ENCODE data around the gene GRID1. TPM values are rescaled to one million over a fixed set of nuclear protein-coding genes. Genes with fewer than 3 reads are reported as not detected.

The GRID1 gene
- polyA plus RNA-seq, 1 donor (not counting 4 experiments of a cell fraction or from before 2014, with no cell fraction given), result 0.01 TPM

DNA sequence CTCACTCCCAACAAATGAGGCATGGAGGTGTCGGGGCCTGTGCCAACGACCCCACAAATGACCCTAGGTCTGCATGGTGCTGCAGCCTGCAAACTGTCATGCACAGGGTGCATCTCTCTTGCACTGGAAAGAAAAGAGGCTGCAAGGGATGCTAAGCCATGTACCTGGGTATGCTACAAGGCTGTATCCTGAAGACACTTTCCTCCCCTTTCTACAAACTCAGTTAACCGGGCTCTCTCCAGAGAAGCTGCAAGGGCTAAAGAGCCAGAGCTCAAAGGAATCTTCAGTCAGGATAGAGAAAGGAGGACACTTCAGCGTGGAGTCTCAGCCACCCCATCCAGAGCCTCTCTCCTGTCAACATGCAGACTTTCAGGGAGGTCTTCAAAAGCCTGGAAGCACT lies 449.0 kb downstream of the GRID1 start:
- FAIRE-seq (no peak), DNase-seq (ENCODE audit: low read depth, low spot score) (no peak)
- no peak overlapping the region for H3K4me2 ChIP-seq (ENCODE audit: control insufficient read depth, extremely low read depth, insufficient read depth, low read depth, low read length)
- H3K4me3 ChIP-seq (ENCODE audit: control insufficient read depth in 2 of 3, extremely low read depth in 1 of 3, insufficient read depth in 2 of 3, low read depth in 1 of 3, low read length in 3 of 3), result no peak overlapping the region
- no peaks in the 10 kb centered on the region for H3K9me3 ChIP-seq (ENCODE audit: control insufficient read depth, low read depth, low read length)
- no peaks in the 10 kb centered on the region for H3K36me3 ChIP-seq (ENCODE audit: control insufficient read depth in 2 of 2, extremely low read depth in 1 of 2, insufficient read depth in 2 of 2, low read length in 2 of 2)
- dilution Hi-C loops (cut with MboI; ENCODE audit: extremely low pct_ligation_motif_present, low sequenced_read_pairs), result no loop called here
- no peaks in the 10 kb centered on the region for H3K4me1 ChIP-seq (ENCODE audit: control insufficient read depth, extremely low read depth, insufficient read depth, low read length)
- H2AFZ ChIP-seq (ENCODE audit: control insufficient read depth, low read length), result no peak overlapping the region
- no peaks in the 10 kb centered on the region for H3K27me3 ChIP-seq (ENCODE audit: control insufficient read depth, extremely low read depth, insufficient read depth, low read length)
- H3K27ac ChIP-seq (ENCODE audit: control insufficient read depth, insufficient read depth, low read length), result no peak overlapping the region
- H3K9me1 ChIP-seq (ENCODE audit: control insufficient read depth, extremely low read depth, insufficient read depth, low read length), result no peaks in the 10 kb centered on the region
- no peaks in the 10 kb centered on the region for H3K79me2 ChIP-seq (ENCODE audit: control insufficient read depth, insufficient read depth, low read length)
- TF ChIP-seq CTCF (optimal IDR thresholded peaks at IDR 0.05 in 1 of 3, IDR thresholded peaks at IDR 0.05 in 1 of 3, conservative IDR thresholded peaks at IDR 0.05 in 1 of 3; ENCODE audit: extremely low read depth in 1 of 3, insufficient read depth in 2 of 3, low read length in 3 of 3) (no peak), EZH2 (IDR thresholded peaks at IDR 0.05; ENCODE audit: low read length) (no peak)
- no peaks in the 10 kb centered on the region for H4K20me1 ChIP-seq (ENCODE audit: control insufficient read depth, extremely low read depth, insufficient read depth, low read length)
- no peak overlapping the region for H3K9ac ChIP-seq (ENCODE audit: control insufficient read depth, extremely low read depth, insufficient read depth, low read length)

DNA sequence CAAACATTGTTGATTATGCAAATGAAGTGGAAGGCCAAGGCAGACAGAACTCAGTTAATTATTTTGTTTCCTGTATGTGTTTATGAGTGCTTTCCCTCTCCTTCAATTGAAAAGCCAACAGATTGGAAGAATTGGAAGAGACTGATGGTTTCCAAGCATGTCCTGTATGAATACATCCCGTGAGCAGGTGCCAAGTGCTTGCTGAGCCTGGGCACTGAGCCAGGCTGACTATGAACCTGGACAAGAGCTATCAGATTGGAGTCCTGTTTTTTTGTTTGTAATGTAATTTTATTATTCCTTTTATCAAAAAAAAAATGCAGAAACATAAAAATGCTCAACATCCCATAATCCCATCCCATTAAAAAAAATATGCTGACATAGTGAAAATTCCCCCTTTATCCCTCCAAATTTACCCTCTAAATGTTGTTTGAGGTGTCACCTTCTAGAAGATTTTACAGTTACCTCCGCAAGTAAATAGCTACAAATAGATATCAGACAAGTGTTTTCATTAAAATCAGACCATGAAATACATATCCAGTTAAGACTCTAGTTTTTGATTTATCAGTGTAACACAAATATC lies 449.5 kb downstream of the GRID1 start:
- Histone ChIP-seq H3K4me2 (ENCODE audit: control insufficient read depth, extremely low read depth, insufficient read depth, low read depth, low read length) (no peak overlapping the region), H2AFZ (ENCODE audit: control insufficient read depth, low read length) (no peak overlapping the region), H3K9me3 (ENCODE audit: control insufficient read depth, low read depth, low read length) (no peaks in the 10 kb centered on the region), H3K9me1 (ENCODE audit: control insufficient read depth, extremely low read depth, insufficient read depth, low read length) (no peaks in the 10 kb centered on the region), H3K27me3 (ENCODE audit: control insufficient read depth, extremely low read depth, insufficient read depth, low read length) (no peaks in the 10 kb centered on the region), H3K9ac (ENCODE audit: control insufficient read depth, extremely low read depth, insufficient read depth, low read length) (no peak overlapping the region), H3K36me3 (ENCODE audit: control insufficient read depth in 2 of 2, extremely low read depth in 1 of 2, insufficient read depth in 2 of 2, low read length in 2 of 2) (no peaks in the 10 kb centered on the region), H3K4me3 (ENCODE audit: control insufficient read depth in 2 of 3, extremely low read depth in 1 of 3, insufficient read depth in 2 of 3, low read depth in 1 of 3, low read length in 3 of 3) (no peak overlapping the region), H3K27ac (ENCODE audit: control insufficient read depth, insufficient read depth, low read length) (no peak overlapping the region), H3K4me1 (ENCODE audit: control insufficient read depth, extremely low read depth, insufficient read depth, low read length) (no peaks in the 10 kb centered on the region), H4K20me1 (ENCODE audit: control insufficient read depth, extremely low read depth, insufficient read depth, low read length) (no peaks in the 10 kb centered on the region), H3K79me2 (ENCODE audit: control insufficient read depth, insufficient read depth, low read length) (no peaks in the 10 kb centered on the region)
- dilution Hi-C loops (cut with MboI; ENCODE audit: extremely low pct_ligation_motif_present, low sequenced_read_pairs), result no loop called here
- DNase-seq (ENCODE audit: low read depth, low spot score), result no peak
- no peak for TF ChIP-seq CTCF (optimal IDR thresholded peaks at IDR 0.05 in 1 of 3, IDR thresholded peaks at IDR 0.05 in 1 of 3, conservative IDR thresholded peaks at IDR 0.05 in 1 of 3; ENCODE audit: extremely low read depth in 1 of 3, insufficient read depth in 2 of 3, low read length in 3 of 3)
- TF ChIP-seq EZH2 (IDR thresholded peaks at IDR 0.05; ENCODE audit: low read length), result no peak
- no peak for FAIRE-seq
